AG04449 (cell line): ENCODE results near the gene SDK1.
"Not testable (repeated sequence)": the region's sequence is repeated elsewhere in the genome, so short reads cannot be mapped to it uniquely, and the experiment has no call there.

Experiments
- CTCF ChIA-PET: fragments of 350-600 bp; formaldehyde crosslinking; extraction: SDS; loops from one replicate; lab custom pipeline; 2021; ENCODE audit warnings: antibody characterized with exemption; lab: Yijun Ruan, JAX
- POLR2A ChIA-PET: fragments of 400-600, 350-600 bp; formaldehyde crosslinking; extraction: SDS; loops from one replicate; lab custom pipeline; 2020; ENCODE audit warnings: antibody characterized with exemption, inconsistent platforms; lab: Yijun Ruan, JAX
- DNase-seq: peaks from one replicate; pipeline ENCODE4 v3.0.0-alpha.2; 2010; ENCODE audit warnings: low read depth, low spot score
- H3K4me3 ChIP-seq: 2 replicates; pipeline ENCODE4 v1.5.1; 2011; ENCODE audit warnings: low read depth, mild to moderate bottlenecking, control low read depth, low read length
- TF ChIP-seq, protein P1 (sequence below): IDR thresholded peaks from one replicate; pipeline ENCODE4 v1.5.1; 2011; ENCODE audit warnings: mild to moderate bottlenecking, moderate library complexity, low read length, control low read depth, inconsistent platforms; ENCODE audit not compliant: insufficient read depth; ENCODE audit errors: missing control alignments

The SDK1 gene

DNA sequence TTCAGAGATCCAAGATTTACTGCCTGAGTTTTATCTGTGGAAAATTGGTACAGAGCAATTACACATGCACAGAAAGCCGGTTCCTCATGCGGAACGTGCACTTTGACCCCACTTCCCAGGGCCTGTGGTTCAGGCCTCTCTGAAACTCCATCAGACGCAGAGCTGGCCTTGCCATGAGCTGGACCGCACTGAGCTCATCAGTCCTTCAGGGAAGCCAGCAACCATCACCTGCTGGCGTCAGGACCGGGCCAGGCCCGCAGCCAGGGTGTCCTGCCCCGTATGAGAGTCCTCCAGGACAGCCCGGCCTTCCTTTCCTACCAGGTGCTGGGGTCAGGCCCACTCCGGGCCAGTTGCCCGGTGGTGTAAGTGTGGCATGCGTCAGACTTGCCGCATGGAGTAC lies 934.5 kb downstream of the SDK1 start:
- CTCF ChIA-PET, result no interaction called here
- TF ChIP-seq, protein P1, sequence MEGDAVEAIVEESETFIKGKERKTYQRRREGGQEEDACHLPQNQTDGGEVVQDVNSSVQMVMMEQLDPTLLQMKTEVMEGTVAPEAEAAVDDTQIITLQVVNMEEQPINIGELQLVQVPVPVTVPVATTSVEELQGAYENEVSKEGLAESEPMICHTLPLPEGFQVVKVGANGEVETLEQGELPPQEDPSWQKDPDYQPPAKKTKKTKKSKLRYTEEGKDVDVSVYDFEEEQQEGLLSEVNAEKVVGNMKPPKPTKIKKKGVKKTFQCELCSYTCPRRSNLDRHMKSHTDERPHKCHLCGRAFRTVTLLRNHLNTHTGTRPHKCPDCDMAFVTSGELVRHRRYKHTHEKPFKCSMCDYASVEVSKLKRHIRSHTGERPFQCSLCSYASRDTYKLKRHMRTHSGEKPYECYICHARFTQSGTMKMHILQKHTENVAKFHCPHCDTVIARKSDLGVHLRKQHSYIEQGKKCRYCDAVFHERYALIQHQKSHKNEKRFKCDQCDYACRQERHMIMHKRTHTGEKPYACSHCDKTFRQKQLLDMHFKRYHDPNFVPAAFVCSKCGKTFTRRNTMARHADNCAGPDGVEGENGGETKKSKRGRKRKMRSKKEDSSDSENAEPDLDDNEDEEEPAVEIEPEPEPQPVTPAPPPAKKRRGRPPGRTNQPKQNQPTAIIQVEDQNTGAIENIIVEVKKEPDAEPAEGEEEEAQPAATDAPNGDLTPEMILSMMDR, result no peak

DNA sequence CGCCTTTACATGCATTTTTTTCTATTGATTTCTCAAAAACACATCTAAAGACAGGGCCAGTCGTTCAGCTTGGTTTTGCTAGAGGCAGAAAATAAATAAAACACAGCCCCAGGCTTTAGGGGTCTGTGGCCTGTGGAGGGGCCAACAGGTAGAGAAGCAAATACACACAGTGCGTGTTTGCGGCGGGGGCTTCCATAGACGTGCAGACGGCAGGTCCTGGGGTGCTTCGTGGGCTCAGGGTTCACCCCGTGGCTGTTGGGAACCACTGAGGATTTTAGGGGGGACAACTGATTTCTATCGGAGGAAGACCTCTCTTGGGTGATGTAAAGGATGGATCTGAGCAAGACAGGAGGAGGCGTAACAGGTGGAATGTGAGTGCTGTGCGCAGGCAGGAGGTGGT lies 935.3 kb downstream of the SDK1 start:
- no peak overlapping the region for H3K4me3 ChIP-seq
- DNase-seq, result no peak
- CTCF ChIA-PET, result no interaction called here
- TF ChIP-seq, protein P1, result no peak
- POLR2A ChIA-PET, result no interaction called here

More for the DNA sequence above, 934.5 kb downstream of the SDK1 start:
- no peak for DNase-seq
- H3K4me3 ChIP-seq, result no peak overlapping the region
- POLR2A ChIA-PET, result no interaction called here

DNA sequence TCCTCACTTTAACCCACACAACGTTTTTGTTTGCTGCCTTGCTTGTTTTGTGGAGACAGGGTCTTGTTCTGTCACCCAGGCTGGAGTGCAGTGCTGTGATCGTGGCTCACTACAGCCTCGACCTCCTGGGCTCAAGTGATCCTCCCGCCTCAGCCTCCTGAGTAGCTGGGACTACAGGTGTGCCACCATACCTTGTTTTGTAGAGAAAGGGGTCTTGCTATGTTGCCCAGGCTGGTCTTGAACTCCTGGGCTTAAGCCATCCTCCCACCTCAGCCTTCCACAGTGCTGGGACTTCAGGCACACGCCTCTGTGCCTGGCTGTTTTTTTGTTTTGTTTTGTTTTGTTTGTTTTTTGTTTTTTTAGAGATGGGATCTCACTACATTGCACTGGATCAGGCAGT lies 935.8 kb downstream of the SDK1 start:
- POLR2A ChIA-PET, CTCF ChIA-PET, DNase-seq, H3K4me3 ChIP-seq: not testable (repeated sequence)

GRCh38 chr7:4237296-4238235 lies 936.5 kb downstream of the SDK1 start:
- CTCF ChIA-PET, result no interaction called here
- POLR2A ChIA-PET, result no interaction called here
- TF ChIP-seq, protein P1, result no peak

DNA sequence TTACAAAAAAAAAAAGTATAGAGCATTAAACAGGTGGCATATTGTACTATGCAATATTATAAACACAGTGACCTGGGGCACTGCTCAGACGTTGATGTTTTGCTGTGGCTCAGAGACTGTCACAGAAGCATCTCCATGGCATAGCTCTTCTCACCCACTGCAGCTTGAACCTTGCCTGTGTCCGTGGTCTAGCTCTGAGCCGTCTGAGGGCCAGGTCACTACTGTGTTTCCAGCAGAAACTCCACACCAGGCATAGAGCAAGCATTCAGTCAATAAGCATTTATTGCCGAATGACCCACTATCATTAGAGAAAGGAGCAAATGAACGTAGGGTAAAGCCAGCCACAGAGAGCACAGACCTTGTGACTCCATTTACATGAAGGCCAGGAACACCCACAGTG lies 937.8 kb downstream of the SDK1 start:
- TF ChIP-seq, protein P1, result no peak
- CTCF ChIA-PET, result no interaction called here
- H3K4me3 ChIP-seq, result no peak overlapping the region
- POLR2A ChIA-PET, result no interaction called here
- DNase-seq, result no peak

More at GRCh38 chr7:4237296-4238235, 936.5 kb downstream of the SDK1 start:
- no peak for DNase-seq
- H3K4me3 ChIP-seq, result no peak overlapping the region

GRCh38 chr7:4240042-4240441 lies 939.0 kb downstream of the SDK1 start:
- TF ChIP-seq, protein P1, result no peak
- no peak overlapping the region for H3K4me3 ChIP-seq
- no peak for DNase-seq
- POLR2A ChIA-PET, result no interaction called here
- CTCF ChIA-PET, result no interaction called here
